Stimulated activated CD4-positive, alpha-beta T cell treated with anti-CD3 and anti-CD28 coated beads, Interleukin-1b, Interleukin-23, amount 100 ng/mL, for 4 hours (primary cell): ENCODE results near the gene MRPL40.

ENCODE experiments used
- DNase-seq, 2 donors: peaks; one replicate each; pipeline ENCODE4 v3.0.0-alpha.2; 2020; ENCODE audit warnings: low read depth in 2 of 2

The MRPL40 gene

GRCh38 chr22:19463008-19463407, 30.7 kb downstream of the MRPL40 start:
- DNase-seq: no peak

GRCh38 chr22:19463491-19464469, 31.4 kb downstream of the MRPL40 start:
- no peak for DNase-seq

DNA sequence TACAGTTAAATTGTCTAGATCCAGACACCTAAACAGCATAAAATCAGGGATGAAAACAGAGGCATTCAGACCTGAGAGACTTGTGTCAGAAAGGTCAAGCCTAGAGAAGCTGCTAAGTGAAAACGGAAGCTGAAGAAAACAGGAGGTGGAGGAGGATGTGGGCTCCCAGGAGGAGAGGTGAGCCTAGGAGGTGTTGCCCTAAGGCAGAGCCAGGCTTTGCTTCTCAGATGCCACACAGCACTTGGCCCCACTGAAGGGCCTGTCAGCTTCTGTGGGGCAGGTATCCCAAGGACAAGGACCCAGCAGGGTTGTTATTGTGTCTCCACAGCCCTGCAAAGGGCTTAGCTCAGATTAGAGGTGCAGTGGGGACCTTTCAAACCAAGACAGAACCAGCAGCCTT, 32.2 kb downstream of the MRPL40 start:
- DNase-seq: no peak

- DNase-seq: no peak
Observed at GRCh38 chr22:19464975-19465374, 32.6 kb downstream of the MRPL40 start.

DNA sequence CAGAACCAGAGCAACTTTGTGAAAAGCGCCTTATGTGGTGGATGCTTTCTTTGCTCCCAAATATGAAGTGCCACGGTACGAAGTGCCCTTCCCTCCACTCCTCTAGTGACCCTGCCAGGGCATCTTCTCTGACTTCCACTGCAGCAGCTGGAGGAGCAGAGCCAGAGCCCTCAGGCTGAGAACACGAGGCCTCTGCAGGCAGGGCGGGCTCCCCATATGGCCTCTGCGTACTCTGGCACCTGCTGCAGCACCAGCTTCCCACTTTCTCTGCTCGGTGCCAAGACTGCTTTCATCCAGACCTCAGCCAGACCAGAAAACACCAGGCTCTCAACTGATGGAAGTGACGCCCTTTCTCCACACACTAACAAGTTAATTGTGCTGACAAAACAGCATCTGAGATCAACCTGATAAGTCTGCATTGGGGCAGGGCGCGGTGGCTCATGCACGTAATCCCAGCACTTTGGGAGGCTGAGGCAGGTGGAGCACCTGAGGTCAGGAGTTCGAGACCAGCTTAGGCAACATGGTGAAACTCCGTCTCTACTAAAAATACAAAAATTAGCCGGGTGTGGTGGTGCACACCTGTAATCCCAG, 33.9 kb downstream of the MRPL40 start:
- no peak for DNase-seq

DNA sequence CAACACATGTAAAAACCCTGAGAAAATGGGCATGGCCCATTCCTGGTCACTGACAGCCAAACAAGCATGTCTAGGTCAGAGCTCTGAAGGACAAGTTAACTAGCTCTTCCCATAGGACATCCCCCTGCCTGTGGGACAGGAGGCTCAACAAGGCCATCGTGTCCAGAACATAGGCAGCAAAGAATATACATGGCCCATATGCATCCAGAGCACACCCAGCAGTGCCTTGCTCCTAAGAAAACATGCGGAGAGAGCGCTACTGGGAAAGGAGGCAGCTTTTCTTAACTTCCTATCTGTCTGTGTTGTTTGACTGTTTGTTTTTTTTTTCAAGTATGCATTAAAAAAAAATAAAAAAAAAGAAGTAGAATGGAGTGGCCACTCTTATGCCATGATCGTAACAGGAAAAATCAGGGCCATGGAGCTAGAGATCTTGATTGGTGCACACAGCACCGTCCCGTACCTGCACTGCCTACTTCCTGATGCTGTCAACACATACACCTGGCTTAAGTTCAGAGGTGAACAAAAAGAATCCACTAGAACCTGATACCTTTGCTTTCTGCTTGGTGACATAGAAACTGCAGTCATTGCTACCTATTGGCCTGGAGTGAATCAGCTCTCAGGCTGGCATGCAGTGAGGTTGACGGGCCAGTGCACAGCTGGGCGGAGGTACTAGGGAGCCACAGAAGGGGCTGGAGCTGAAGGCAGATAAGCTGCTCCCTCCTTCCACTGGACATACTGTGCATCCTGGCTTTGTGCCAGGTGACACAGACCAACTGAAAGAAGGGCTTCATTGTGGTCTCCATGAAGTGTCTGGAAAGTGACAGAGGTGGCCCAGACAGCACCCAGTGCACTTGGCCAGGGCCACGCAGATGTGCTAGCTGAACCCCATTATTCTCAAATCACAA, 34.8 kb downstream of the MRPL40 start:
- no peak for DNase-seq

GRCh38 chr22:19467912-19468311, 35.6 kb downstream of the MRPL40 start:
- no peak for DNase-seq

DNA sequence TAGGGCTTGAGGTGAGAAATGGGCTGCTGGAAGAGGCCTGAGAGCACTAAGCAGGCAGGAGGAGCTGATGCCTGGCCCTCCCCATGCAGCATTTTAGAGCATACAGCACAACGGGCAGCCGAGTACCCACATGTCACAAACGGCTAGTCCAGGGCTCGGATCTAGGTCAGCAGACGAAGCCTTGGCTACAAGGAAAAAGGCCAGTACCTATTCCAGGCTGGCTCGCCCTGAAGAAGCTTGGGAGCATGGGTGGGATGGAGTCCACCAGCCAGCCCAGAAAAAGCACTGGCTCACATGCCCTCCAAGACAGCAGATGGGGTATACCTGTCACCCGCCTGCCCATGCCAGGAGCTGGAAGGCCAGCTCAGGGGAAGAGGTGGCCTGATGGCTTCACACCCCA, 37.1 kb downstream of the MRPL40 start:
- no peak for DNase-seq

GRCh38 chr22:19470010-19470409, 37.7 kb downstream of the MRPL40 start:
- DNase-seq: no peak

- DNase-seq: no peak
Observed at GRCh38 chr22:19471572-19471971, 39.2 kb downstream of the MRPL40 start.

DNA sequence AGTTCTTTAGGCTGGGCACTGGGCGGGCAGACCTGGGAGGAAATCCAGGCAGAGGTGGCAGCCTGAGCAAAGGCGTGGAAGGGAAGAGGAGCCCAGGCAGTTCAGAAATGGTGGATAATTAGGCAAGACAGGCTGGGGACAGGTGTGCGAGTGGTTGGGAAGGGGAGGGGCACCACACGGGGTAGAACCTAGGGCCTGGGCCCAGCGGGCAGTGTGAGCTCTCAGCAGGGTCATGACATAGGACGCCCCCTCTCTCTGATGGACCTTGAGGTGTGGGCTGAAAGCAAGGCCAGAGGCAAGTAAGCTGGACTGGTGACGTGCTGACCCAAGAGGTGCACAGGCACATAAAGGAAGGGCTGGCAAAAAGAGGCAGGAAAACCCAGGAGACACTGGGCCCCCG, 39.9 kb downstream of the MRPL40 start:
- DNase-seq: no peak

DNA sequence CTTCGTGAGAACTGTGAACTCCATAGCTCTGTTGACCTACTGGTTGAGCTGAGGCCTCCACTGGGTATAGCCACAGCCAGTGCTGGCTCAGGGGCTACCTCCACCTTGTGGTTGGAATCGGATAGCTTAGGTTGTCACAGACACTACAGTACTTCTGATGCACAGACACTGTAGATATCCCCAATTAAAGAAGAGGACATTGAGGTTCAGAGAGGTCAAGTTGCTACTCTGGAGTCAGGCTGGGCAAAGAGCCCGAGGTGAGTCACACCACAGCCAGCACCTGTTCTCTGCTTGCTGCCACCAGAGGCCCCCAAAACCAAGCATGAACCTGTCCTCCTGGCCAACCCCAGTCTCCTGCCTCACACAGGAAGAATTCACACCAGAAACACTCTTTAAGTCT, 41.2 kb downstream of the MRPL40 start:
- no peak for DNase-seq

- no peak for DNase-seq
Observed at GRCh38 chr22:19476023-19476422, 43.7 kb downstream of the MRPL40 start.

DNA sequence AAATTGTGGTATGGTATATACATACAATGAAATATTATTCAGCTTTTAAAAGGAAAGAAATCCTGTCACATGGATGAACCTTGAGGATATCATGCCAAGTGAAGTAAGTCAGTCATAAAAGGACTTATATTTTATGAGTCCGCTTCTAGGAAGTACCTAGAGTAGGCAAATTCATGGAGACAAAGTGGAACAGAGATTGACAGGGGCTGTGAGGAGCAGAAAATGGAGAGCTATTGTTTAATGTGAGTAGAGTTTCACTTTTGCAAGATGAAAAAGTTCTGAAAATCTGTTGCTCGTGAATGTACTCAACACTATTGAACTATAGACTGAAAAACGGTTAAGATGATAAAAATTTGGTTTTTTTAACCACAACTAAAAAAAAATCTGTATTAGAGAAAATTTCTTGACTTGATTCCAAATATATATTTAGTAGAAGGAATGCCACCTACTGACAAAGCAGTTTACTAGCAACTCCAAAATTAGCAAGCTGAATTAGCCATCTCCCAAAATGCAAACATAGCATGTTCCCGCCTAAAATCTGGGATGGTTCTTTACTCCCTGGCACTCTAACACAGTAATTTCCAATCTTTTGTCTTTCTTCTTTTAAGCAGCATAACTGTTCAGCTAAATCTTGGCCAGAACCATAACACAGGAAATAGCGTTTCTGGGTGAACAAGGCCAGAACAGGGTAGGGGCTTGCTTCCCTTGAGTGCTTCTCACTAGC, 45.1 kb downstream of the MRPL40 start:
- DNase-seq: no peak

DNA sequence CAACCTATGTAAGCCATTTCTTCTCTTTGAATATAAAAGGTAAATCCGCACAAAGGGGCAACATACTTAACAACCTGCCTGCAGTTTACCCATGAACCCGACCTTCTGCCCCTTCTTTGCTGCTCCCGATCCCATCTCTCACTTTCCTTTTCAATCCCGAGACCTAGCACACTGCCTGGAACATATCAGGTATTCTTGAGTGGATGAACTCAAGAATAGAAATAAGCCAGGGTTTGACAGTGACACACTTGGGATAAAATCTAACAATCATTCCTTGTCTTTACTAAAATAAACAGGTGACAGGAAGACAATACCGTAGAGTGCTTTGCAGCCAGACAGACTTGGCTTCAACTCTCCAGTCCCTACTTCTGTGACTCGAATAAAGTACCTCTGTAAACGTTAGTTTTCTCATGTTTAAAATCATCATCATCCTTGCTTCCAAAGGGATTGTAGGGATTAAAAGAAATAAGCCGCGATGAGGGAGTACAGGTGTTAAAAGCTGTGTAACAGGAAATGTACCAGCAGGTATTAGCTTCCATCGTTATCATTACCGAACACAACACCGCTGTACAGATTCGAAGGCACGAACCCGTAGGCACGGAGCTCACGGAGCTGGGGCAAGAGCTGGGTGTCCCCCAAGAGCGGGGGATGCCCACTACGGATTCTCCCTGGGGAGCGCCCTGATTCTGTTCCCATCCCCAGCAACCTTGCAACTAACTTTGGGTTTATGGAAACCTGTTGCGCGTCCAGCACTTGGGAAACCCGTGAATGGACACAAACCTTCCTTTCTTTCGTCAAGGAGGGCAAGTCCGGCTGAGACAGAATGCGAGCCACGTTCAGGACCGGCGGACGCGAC, 45.9 kb downstream of the MRPL40 start:
- no peak for DNase-seq

- DNase-seq: peak; percentile 55 to 69
Observed at GRCh38 chr22:19478901-19479354, 46.6 kb downstream of the MRPL40 start, which contains the start of gene UFD1. TSS of gene UFD1 (minus strand) at chr22:19479193. CDS start at chr22:19479085, 108 bp downstream.

- DNase-seq: peak; percentile 79 to 86
Observed at GRCh38 chr22:19479355-19480172, 47.2 kb downstream of the MRPL40 start, which contains the start of gene CDC45. TSS of gene CDC45 (plus strand) at chr22:19479920. CDS start at chr22:19479969, 49 bp downstream.

- DNase-seq: no peak
Observed at GRCh38 chr22:19480173-19480568, 47.8 kb downstream of the MRPL40 start.

DNA sequence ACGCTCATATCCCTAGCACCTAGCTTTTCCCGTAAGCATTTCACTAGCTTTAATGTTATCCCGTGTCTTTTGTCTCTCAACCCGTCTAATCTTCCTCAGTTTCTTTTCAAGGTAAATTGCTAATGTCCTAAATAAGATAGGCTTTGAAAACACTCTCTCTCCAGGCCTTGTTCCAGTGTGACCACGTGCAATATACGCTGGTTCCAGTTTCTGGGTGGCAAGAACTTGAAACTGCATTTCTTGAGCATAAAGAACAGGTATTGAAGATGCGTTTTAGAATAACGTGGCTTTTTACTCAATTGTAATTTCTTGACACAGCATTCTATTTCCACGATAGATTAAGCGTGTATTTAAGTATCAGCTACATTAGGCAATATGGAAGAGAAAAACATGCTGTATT, 48.4 kb downstream of the MRPL40 start:
- no peak for DNase-seq
